ENCODE data around the gene CHPT1. TPM values are rescaled to one million over a fixed set of nuclear protein-coding genes. Genes with fewer than 3 reads are reported as not detected.

CHPT1 gene
- total RNA-seq, 4 donors from 2014 or later = 32.3 to 67.3 (median 36.1) TPM

DNA sequence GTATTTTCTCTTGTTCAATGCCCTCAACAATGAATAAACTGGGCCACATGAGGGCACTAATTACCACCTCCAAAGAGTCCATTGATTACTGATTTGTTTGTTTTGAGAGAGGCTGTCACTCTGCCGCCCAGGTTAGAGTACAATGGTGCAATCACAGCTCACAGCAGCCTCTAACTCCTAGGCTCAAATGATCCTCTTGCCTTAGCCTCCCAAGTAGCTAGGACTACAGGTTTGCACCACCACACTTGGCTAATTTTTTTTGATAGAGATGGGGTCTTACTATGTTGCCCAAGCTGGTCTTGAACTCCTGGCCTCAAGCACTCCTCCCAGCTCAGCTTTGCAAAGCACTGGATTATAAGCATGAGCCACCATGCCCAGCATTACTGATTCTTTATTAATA lies 70.1 kb downstream of the CHPT1 start:
- in situ Hi-C loops (cut with MboI; ENCODE audit: low sequenced_read_pairs in 4 of 4) = loop anchor here in 3 of 4 donors (5.0 to 25.0 kb wide), 3 partner anchors 70 to 355 kb away; partner anchors contain the start of gene ARL1 (in 1 of the 3)
- Histone ChIP-seq H3K36me3 (peaks cover 0 to 52% of the 10 kb centered on the region in 2 donors), H3K9me3 (no peaks in the 10 kb centered on the region), H3K27ac (no peak overlapping the region), H3K4me3 (no peak overlapping the region), H3K27me3 (no peaks in the 10 kb centered on the region), H3K4me1 (no peaks in the 10 kb centered on the region)
- intact Hi-C loops (cut with DNase I; ENCODE audit: low total_unique reads) = no loop called here
- no peak for TF ChIP-seq POLR2A (IDR thresholded peaks at IDR 0.05)
- TF ChIP-seq, protein P1, sequence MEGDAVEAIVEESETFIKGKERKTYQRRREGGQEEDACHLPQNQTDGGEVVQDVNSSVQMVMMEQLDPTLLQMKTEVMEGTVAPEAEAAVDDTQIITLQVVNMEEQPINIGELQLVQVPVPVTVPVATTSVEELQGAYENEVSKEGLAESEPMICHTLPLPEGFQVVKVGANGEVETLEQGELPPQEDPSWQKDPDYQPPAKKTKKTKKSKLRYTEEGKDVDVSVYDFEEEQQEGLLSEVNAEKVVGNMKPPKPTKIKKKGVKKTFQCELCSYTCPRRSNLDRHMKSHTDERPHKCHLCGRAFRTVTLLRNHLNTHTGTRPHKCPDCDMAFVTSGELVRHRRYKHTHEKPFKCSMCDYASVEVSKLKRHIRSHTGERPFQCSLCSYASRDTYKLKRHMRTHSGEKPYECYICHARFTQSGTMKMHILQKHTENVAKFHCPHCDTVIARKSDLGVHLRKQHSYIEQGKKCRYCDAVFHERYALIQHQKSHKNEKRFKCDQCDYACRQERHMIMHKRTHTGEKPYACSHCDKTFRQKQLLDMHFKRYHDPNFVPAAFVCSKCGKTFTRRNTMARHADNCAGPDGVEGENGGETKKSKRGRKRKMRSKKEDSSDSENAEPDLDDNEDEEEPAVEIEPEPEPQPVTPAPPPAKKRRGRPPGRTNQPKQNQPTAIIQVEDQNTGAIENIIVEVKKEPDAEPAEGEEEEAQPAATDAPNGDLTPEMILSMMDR (IDR thresholded peaks at IDR 0.05 in 4 of 5, conservative IDR thresholded peaks at IDR 0.05 in 1 of 5) = no peak
- ATAC-seq (no peak), DNase-seq (no peak)

DNA sequence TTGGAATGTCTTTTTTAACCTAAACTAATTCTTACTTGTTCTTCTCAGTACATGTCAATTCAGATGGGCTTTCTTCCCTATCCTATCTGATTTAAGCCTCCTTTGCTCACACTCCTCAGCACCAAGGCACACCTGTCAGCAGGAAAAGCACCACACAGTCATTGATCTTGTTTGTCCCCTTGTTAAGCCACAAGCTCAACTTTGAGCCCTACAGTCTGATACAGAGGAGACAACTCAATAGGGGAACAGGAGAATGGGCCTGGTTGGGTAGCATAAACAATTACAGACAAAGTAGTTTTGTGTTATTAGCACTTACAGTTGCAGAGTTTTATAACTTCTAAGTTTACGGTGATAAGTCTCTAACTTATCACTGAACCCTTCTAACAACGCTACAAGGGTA lies 71.3 kb downstream of the CHPT1 start:
- H3K36me3 ChIP-seq = peaks cover 0 to 52% of the 10 kb centered on the region in 2 donors
- no peak overlapping the region for H3K4me3 ChIP-seq
- no peaks in the 10 kb centered on the region for H3K27me3 ChIP-seq
- DNase-seq = no peak
- H3K4me1 ChIP-seq = peaks cover 0 to under 1% of the 10 kb centered on the region in 2 donors
- in situ Hi-C loops (cut with MboI; ENCODE audit: low sequenced_read_pairs in 4 of 4) = loop anchor here in 3 of 4 donors (5.0 to 25.0 kb wide), 3 partner anchors 69 to 356 kb away; partner anchors contain the start of gene ARL1 (in 1 of the 3)
- no peak for ATAC-seq
- TF ChIP-seq POLR2A (IDR thresholded peaks at IDR 0.05) = no peak
- TF ChIP-seq, protein P1 (IDR thresholded peaks at IDR 0.05 in 4 of 5, conservative IDR thresholded peaks at IDR 0.05 in 1 of 5) = no peak
- intact Hi-C loops (cut with DNase I; ENCODE audit: low total_unique reads) = no loop called here
- H3K9me3 ChIP-seq = no peaks in the 10 kb centered on the region
- H3K27ac ChIP-seq = no peak overlapping the region

GRCh38 chr12:101769865-101770264 lies 72.4 kb downstream of the CHPT1 start:
- H3K4me1 ChIP-seq = peaks cover 0 to 4% of the 10 kb centered on the region in 2 donors
- in situ Hi-C loops (cut with MboI; ENCODE audit: low sequenced_read_pairs in 4 of 4) (loop anchor here in 3 of 4 donors (5.0 to 25.0 kb wide), 3 partner anchors 67 to 358 kb away; partner anchors contain the start of gene ARL1 (in 1 of the 3)), intact Hi-C loops (cut with DNase I; ENCODE audit: low total_unique reads) (no loop called here)
- DNase-seq (no peak), ATAC-seq (no peak)
- no peak for TF ChIP-seq POLR2A (IDR thresholded peaks at IDR 0.05)
- TF ChIP-seq, protein P1 (IDR thresholded peaks at IDR 0.05 in 4 of 5, conservative IDR thresholded peaks at IDR 0.05 in 1 of 5) = no peak
- H3K9me3 ChIP-seq = no peaks in the 10 kb centered on the region
- no peaks in the 10 kb centered on the region for H3K27me3 ChIP-seq
- H3K27ac ChIP-seq = no peak overlapping the region
- peaks cover 0 to 46% of the 10 kb centered on the region in 2 donors for H3K36me3 ChIP-seq
- no peak overlapping the region for H3K4me3 ChIP-seq

GRCh38 chr12:101772012-101772775 lies 74.8 kb downstream of the CHPT1 start:
- TF ChIP-seq, protein P1 (IDR thresholded peaks at IDR 0.05 in 4 of 5, conservative IDR thresholded peaks at IDR 0.05 in 1 of 5) = no peak
- no peak for TF ChIP-seq POLR2A (IDR thresholded peaks at IDR 0.05)
- DNase-seq (no peak), ATAC-seq (no peak)
- in situ Hi-C loops (cut with MboI; ENCODE audit: low sequenced_read_pairs in 4 of 4) (loop anchor here in 1 of 4 donors (25.0 kb wide), 1 partner anchor 360 kb away; the partner anchor contains the start of gene ARL1), intact Hi-C loops (cut with DNase I; ENCODE audit: low total_unique reads) (no loop called here)
- H3K4me1 ChIP-seq = peaks cover 0 to 7% of the 10 kb centered on the region in 2 donors
- H3K27me3 ChIP-seq = no peaks in the 10 kb centered on the region
- H3K36me3 ChIP-seq = peaks cover 0 to 29% of the 10 kb centered on the region in 2 donors
- H3K4me3 ChIP-seq = no peak overlapping the region
- H3K9me3 ChIP-seq = no peaks in the 10 kb centered on the region
- no peak overlapping the region for H3K27ac ChIP-seq

All from gastrocnemius medialis (tissue), 4 donors.